Right renal pelvis (tissue), 4 donors: Measurements from ENCODE around the gene CSNK1E. TPM values are rescaled to one million over a fixed set of nuclear protein-coding genes. Genes with fewer than 3 reads are reported as not detected.

Experiments
- DNase-seq, 4 donors: peaks; one replicate each; pipeline ENCODE4 v3.0.0-alpha.2; 2013; ENCODE audit warnings: low read depth in 4 of 4, low spot score in 3 of 4, missing footprints in 1 of 4
- polyA plus RNA-seq, 4 donors: library from polyadenylated mRNA; unstranded; fragments of 120-200 nt; gene quantifications; one replicate each; pipeline ENCODE4 v1.2.1, GENCODE V29; 2013; ENCODE audit not compliant: insufficient read length in 4 of 4

CSNK1E gene
- polyA plus RNA-seq, 4 donors, result 111 to 146 (median 127) TPM

- DNase-seq, result no peak
Measured at GRCh38 chr22:38336699-38337098, 19.5 kb upstream of the CSNK1E start.

GRCh38 chr22:38335077-38335476 lies 17.8 kb upstream of the CSNK1E start:
- DNase-seq, result no peak

- no peak for DNase-seq
Measured at GRCh38 chr22:38327805-38328204, 10.6 kb upstream of the CSNK1E start.

- no peak for DNase-seq
Measured at GRCh38 chr22:38327396-38327795, 10.2 kb upstream of the CSNK1E start.

GRCh38 chr22:38325587-38325986 lies 8.4 kb upstream of the CSNK1E start:
- DNase-seq, result no peak

GRCh38 chr22:38320605-38321402 lies 3.6 kb upstream of the CSNK1E start:
- no peak for DNase-seq

- no peak for DNase-seq
Measured at GRCh38 chr22:38318792-38319773, 1.9 kb upstream of the CSNK1E start.

GRCh38 chr22:38317995-38318715 lies 922 bp upstream of the CSNK1E start:
- peak in 1 of 4 donors; percentile 30 for DNase-seq

GRCh38 chr22:38316364-38317121 lies 690 bp downstream of the CSNK1E start:
- peak in 2 of 4 donors; percentile 52 to 63 for DNase-seq

- DNase-seq, result no peak
Measured at GRCh38 chr22:38315823-38316363, 1.3 kb downstream of the CSNK1E start.

GRCh38 chr22:38314933-38315822 lies 2.1 kb downstream of the CSNK1E start:
- no peak for DNase-seq

- DNase-seq, result no peak
Measured at GRCh38 chr22:38314051-38314932, 2.9 kb downstream of the CSNK1E start.

GRCh38 chr22:38313384-38313955 lies 3.8 kb downstream of the CSNK1E start:
- DNase-seq, result no peak

- no peak for DNase-seq
Measured at GRCh38 chr22:38312261-38312800, 4.9 kb downstream of the CSNK1E start.

GRCh38 chr22:38311323-38311620 lies 6.0 kb downstream of the CSNK1E start:
- DNase-seq, result no peak

GRCh38 chr22:38310518-38311322 lies 6.5 kb downstream of the CSNK1E start:
- no peak for DNase-seq
